ENCODE results near the gene SPOCK3. TPM values are rescaled to one million over a fixed set of nuclear protein-coding genes. Genes with fewer than 3 reads are reported as not detected.

The SPOCK3 gene
- total RNA-seq, 1 experiment from 2014 or later: 1.4 TPM

DNA sequence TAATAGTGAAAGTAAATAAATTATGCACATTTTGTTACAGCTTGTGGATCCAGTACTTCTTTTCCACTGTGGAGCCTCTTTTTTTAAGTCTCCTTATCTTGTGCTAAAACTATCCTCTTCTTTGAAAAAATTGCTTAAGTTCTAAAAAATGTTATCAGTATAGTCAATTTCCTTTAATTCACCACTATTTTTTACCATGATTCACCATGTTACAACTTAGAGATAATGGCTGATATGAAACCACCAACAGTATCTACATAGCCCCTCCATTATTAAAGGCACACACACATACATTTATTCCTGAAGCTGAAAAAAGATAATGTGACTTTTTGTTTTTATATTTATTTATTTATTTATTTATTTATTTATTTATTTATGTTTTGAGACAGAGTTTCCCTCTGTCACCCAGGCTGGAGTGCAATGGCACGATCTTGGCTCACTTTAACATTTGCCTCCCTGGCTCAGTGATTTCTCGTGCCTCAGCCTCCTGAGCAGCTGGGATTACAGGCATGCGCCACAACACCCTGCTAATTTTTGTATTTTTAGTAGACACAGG is 243.2 kb downstream of the SPOCK3 start:
- intact Hi-C loops (cut with micrococcal nuclease; ENCODE audit: unreplicated experiment) (no loop called here), in situ Hi-C loops (cut with HindIII; ENCODE audit: low pct_unique_long_range_greater_than_20kb, low sequenced_read_pairs) (no loop called here)
- Histone ChIP-seq H3K27ac (ENCODE audit: low read length) (no peak overlapping the region), H3K4me1 (ENCODE audit: control insufficient read depth, insufficient read depth, low read length) (no peaks in the 10 kb centered on the region), H3K27me3 (ENCODE audit: control insufficient read depth, insufficient read depth, low read length) (no peaks in the 10 kb centered on the region), H3K9me3 (ENCODE audit: control insufficient read depth, insufficient read depth, low read depth, low read length) (no peaks in the 10 kb centered on the region), H3K4me3 (ENCODE audit: low read depth in 2 of 2, low read length in 2 of 2) (no peak overlapping the region), H3K36me3 (ENCODE audit: control insufficient read depth, insufficient read depth, low read length) (no peaks in the 10 kb centered on the region)
- DNase-seq (ENCODE audit: low read depth, low spot score) (no peak), ATAC-seq (no peak)
- ChIA-PET POLR2A (no interaction called here), CTCF (no interaction called here)
- no TSS peak for BruUV-seq (replicated peaks)
- TF ChIP-seq, protein P1, sequence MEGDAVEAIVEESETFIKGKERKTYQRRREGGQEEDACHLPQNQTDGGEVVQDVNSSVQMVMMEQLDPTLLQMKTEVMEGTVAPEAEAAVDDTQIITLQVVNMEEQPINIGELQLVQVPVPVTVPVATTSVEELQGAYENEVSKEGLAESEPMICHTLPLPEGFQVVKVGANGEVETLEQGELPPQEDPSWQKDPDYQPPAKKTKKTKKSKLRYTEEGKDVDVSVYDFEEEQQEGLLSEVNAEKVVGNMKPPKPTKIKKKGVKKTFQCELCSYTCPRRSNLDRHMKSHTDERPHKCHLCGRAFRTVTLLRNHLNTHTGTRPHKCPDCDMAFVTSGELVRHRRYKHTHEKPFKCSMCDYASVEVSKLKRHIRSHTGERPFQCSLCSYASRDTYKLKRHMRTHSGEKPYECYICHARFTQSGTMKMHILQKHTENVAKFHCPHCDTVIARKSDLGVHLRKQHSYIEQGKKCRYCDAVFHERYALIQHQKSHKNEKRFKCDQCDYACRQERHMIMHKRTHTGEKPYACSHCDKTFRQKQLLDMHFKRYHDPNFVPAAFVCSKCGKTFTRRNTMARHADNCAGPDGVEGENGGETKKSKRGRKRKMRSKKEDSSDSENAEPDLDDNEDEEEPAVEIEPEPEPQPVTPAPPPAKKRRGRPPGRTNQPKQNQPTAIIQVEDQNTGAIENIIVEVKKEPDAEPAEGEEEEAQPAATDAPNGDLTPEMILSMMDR (IDR thresholded peaks at IDR 0.05): no peak
- TF ChIP-seq TCF7L2 (IDR thresholded peaks at IDR 0.05; ENCODE audit: low read depth, low read length) (no peak), POLR2AphosphoS5 (IDR thresholded peaks at IDR 0.05; ENCODE audit: low read depth, low read length) (no peak), SIN3A (IDR thresholded peaks at IDR 0.05; ENCODE audit: borderline replicate concordance, insufficient read depth, low read depth, low read length) (no peak)
- TF ChIP-seq, protein P2, sequence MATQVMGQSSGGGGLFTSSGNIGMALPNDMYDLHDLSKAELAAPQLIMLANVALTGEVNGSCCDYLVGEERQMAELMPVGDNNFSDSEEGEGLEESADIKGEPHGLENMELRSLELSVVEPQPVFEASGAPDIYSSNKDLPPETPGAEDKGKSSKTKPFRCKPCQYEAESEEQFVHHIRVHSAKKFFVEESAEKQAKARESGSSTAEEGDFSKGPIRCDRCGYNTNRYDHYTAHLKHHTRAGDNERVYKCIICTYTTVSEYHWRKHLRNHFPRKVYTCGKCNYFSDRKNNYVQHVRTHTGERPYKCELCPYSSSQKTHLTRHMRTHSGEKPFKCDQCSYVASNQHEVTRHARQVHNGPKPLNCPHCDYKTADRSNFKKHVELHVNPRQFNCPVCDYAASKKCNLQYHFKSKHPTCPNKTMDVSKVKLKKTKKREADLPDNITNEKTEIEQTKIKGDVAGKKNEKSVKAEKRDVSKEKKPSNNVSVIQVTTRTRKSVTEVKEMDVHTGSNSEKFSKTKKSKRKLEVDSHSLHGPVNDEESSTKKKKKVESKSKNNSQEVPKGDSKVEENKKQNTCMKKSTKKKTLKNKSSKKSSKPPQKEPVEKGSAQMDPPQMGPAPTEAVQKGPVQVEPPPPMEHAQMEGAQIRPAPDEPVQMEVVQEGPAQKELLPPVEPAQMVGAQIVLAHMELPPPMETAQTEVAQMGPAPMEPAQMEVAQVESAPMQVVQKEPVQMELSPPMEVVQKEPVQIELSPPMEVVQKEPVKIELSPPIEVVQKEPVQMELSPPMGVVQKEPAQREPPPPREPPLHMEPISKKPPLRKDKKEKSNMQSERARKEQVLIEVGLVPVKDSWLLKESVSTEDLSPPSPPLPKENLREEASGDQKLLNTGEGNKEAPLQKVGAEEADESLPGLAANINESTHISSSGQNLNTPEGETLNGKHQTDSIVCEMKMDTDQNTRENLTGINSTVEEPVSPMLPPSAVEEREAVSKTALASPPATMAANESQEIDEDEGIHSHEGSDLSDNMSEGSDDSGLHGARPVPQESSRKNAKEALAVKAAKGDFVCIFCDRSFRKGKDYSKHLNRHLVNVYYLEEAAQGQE (IDR thresholded peaks at IDR 0.05; ENCODE audit: insufficient read depth in 1 of 2, low read depth in 2 of 2, low read length in 1 of 2): no peak

DNA sequence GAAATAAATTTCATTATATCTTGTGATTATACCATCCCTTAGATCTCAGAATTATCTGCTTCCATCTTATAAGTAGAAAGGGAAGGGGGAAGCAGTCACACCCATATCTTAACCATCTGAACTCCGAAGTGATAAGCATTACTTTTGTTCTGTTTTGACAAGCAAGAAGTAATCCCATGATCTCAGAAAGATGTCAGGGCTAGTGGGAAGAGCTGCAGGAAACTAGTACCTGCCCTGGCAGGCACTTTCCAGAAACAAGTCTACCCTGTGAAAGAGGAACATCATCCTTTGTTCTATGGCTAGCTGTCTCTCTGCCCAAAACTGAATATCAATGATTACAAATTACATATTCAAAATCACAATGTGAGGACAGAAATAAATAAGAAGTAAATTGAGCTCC is 244.4 kb downstream of the SPOCK3 start:
- no TSS peak for BruUV-seq (replicated peaks)
- H3K27ac ChIP-seq (ENCODE audit: low read length): no peak overlapping the region
- DNase-seq (ENCODE audit: low read depth, low spot score) (no peak), ATAC-seq (no peak)
- ChIA-PET POLR2A (interaction anchor here (0.6 kb wide), 1 partner anchor 25 kb away, joined by 3 read pairs; no protein-coding TSS in a partner anchor), CTCF (no interaction called here)
- H3K4me1 ChIP-seq (ENCODE audit: control insufficient read depth, insufficient read depth, low read length): no peaks in the 10 kb centered on the region
- no peaks in the 10 kb centered on the region for H3K27me3 ChIP-seq (ENCODE audit: control insufficient read depth, insufficient read depth, low read length)
- intact Hi-C loops (cut with micrococcal nuclease; ENCODE audit: unreplicated experiment) (no loop called here), in situ Hi-C loops (cut with HindIII; ENCODE audit: low pct_unique_long_range_greater_than_20kb, low sequenced_read_pairs) (no loop called here)
- H3K9me3 ChIP-seq (ENCODE audit: control insufficient read depth, insufficient read depth, low read depth, low read length): no peaks in the 10 kb centered on the region
- TF ChIP-seq POLR2AphosphoS5 (IDR thresholded peaks at IDR 0.05; ENCODE audit: low read depth, low read length): no peak
- TF ChIP-seq, protein P1 (IDR thresholded peaks at IDR 0.05): no peak
- H3K36me3 ChIP-seq (ENCODE audit: control insufficient read depth, insufficient read depth, low read length): no peaks in the 10 kb centered on the region
- no peak overlapping the region for H3K4me3 ChIP-seq (ENCODE audit: low read depth in 2 of 2, low read length in 2 of 2)

Data from Panc1 (cell line).